H9 (cell line): ENCODE measurements around the gene CCDC126. TPM values are rescaled to one million over a fixed set of nuclear protein-coding genes. Genes with fewer than 3 reads are reported as not detected.

ENCODE experiments used
- DNase-seq: peaks from one replicate; pipeline ENCODE4 v3.0.0-alpha.2; 2017
- H2AFZ ChIP-seq: one replicate; pipeline ENCODE4 v1.6.1; 2013; ENCODE audit warnings: mild to moderate bottlenecking, low read length, control low read depth, moderate library complexity
- H2AK5ac ChIP-seq: 2 replicates; pipeline ENCODE4 v1.6.1; 2013; ENCODE audit warnings: low read length, control low read depth, mixed read lengths; ENCODE audit not compliant: insufficient read length
- H2BK120ac ChIP-seq: one replicate; pipeline ENCODE4 v1.6.1; 2013; ENCODE audit warnings: low read depth, mild to moderate bottlenecking, low read length, control low read depth, inconsistent platforms; ENCODE audit not compliant: poor library complexity, severe bottlenecking
- H2BK12ac ChIP-seq: 2 replicates; pipeline ENCODE4 v1.6.1; 2013; ENCODE audit warnings: low read length, control low read depth, mixed read lengths, low read depth; ENCODE audit not compliant: insufficient read length
- H2BK15ac ChIP-seq: 2 replicates; pipeline ENCODE4 v1.6.1; 2013; ENCODE audit warnings: low read depth, low read length, control low read depth
- H2BK20ac ChIP-seq: one replicate; pipeline ENCODE4 v1.6.1; 2013; ENCODE audit warnings: low read depth, mild to moderate bottlenecking, low read length, control low read depth, inconsistent platforms; ENCODE audit not compliant: poor library complexity, severe bottlenecking
- H2BK5ac ChIP-seq: 2 replicates; pipeline ENCODE4 v1.6.1; 2013; ENCODE audit warnings: low read length, control low read depth, mixed read lengths; ENCODE audit not compliant: insufficient read length
- H3K14ac ChIP-seq: 2 replicates; pipeline ENCODE4 v1.6.1; 2013; ENCODE audit warnings: low read length, control low read depth; ENCODE audit not compliant: insufficient read depth
- H3K18ac ChIP-seq: 2 replicates; pipeline ENCODE4 v1.6.1; 2013; ENCODE audit warnings: low read depth, mild to moderate bottlenecking, mixed read lengths, low read length, control low read depth; ENCODE audit not compliant: insufficient read length
- H3K23ac ChIP-seq: 2 replicates; pipeline ENCODE4 v1.6.1; 2013; ENCODE audit warnings: low read length, control low read depth, mixed read lengths, low read depth; ENCODE audit not compliant: insufficient read length
- H3K23me2 ChIP-seq: 2 replicates; pipeline ENCODE4 v1.6.1; 2013; ENCODE audit warnings: low read depth, mild to moderate bottlenecking, mixed read lengths, low read length, control low read depth; ENCODE audit not compliant: insufficient read length, poor library complexity, severe bottlenecking
- H3K27ac ChIP-seq: 2 replicates; pipeline ENCODE4 v1.5.1; 2013; ENCODE audit warnings: low read length, control low read depth, mixed read lengths, low read depth; ENCODE audit not compliant: insufficient read length
- H3K27me3 ChIP-seq: 2 replicates; pipeline ENCODE4 v1.6.1; 2013; ENCODE audit warnings: low read length, control low read depth, inconsistent platforms; ENCODE audit not compliant: insufficient read depth
- H3K4ac ChIP-seq: 2 replicates; pipeline ENCODE4 v1.6.1; 2013; ENCODE audit warnings: low read depth, mild to moderate bottlenecking, control low read depth, inconsistent platforms, low read length, moderate library complexity
- H3K4me1 ChIP-seq: 2 replicates; pipeline ENCODE4 v1.6.1; 2013; ENCODE audit warnings: low read length, control low read depth, inconsistent platforms; ENCODE audit not compliant: insufficient read depth
- H3K4me2 ChIP-seq: 2 replicates; pipeline ENCODE4 v1.6.1; 2013; ENCODE audit warnings: low read length, control low read depth, mixed read lengths; ENCODE audit not compliant: insufficient read length, insufficient read depth
- H3K56ac ChIP-seq: 2 replicates; pipeline ENCODE4 v1.6.1; 2013; ENCODE audit warnings: low read depth, mild to moderate bottlenecking, mixed read lengths, low read length, control low read depth; ENCODE audit not compliant: insufficient read length
- H3K79me1 ChIP-seq: 2 replicates; pipeline ENCODE4 v1.6.1; 2013; ENCODE audit warnings: low read depth, mild to moderate bottlenecking, moderate library complexity, low read length, control low read depth, inconsistent platforms; ENCODE audit not compliant: insufficient read depth, poor library complexity, severe bottlenecking
- H3K79me2 ChIP-seq: 2 replicates; pipeline ENCODE4 v1.6.1; 2013; ENCODE audit warnings: low read length, control low read depth, inconsistent platforms; ENCODE audit not compliant: insufficient read depth
- H3K9ac ChIP-seq: 2 replicates; pipeline ENCODE4 v1.6.1; 2013; ENCODE audit warnings: low read length, control low read depth, mixed read lengths; ENCODE audit not compliant: insufficient read length; ENCODE audit errors: extremely low read depth
- H3K9me3 ChIP-seq: one replicate; pipeline ENCODE4 v1.6.1; 2013; ENCODE audit warnings: low read depth, low read length, inconsistent platforms; ENCODE audit not compliant: control insufficient read depth
- H3T11ph ChIP-seq: one replicate; pipeline ENCODE4 v1.6.1; 2013; ENCODE audit warnings: mild to moderate bottlenecking, low read length, control low read depth, inconsistent platforms
- H4K20me1 ChIP-seq: one replicate; pipeline ENCODE4 v1.6.1; 2013; ENCODE audit not compliant: control insufficient read depth, insufficient read length, insufficient read depth
- H4K5ac ChIP-seq: 2 replicates; pipeline ENCODE4 v1.6.1; 2013; ENCODE audit warnings: low read depth, mild to moderate bottlenecking, mixed read lengths, low read length, control low read depth; ENCODE audit not compliant: insufficient read length
- H4K8ac ChIP-seq: replicated peaks from 2 replicates; pipeline ENCODE4 v1.6.1; 2013; ENCODE audit warnings: low read length, control low read depth, mixed read lengths, low read depth; ENCODE audit not compliant: insufficient read length
- H4K91ac ChIP-seq: 2 replicates; pipeline ENCODE4 v1.6.1; 2013; ENCODE audit warnings: low read depth, mild to moderate bottlenecking, moderate library complexity, mixed read lengths, low read length, control low read depth; ENCODE audit not compliant: insufficient read length
- H3K27ac Mint-ChIP-seq, 3 experiments: 2 replicates in 2 of 3; 3 replicates in 1 of 3; pipeline ENCODE4 v1.8.0; 2020 to 2021; ENCODE audit warnings: mixed read lengths in 3 of 3, mild to moderate bottlenecking in 1 of 3, moderate library complexity in 1 of 3
- H3K27me3 Mint-ChIP-seq: 2 replicates; pipeline ENCODE4 v1.8.0; 2021; ENCODE audit warnings: low read depth, mild to moderate bottlenecking, moderate library complexity, mixed read lengths
- H3K36me3 Mint-ChIP-seq, 3 experiments: 2 replicates in 2 of 3; 3 replicates in 1 of 3; pipeline ENCODE4 v1.8.0; 2020 to 2021; ENCODE audit warnings: low read depth in 3 of 3, mixed read lengths in 3 of 3; ENCODE audit not compliant: insufficient read depth in 1 of 3
- H3K4me1 Mint-ChIP-seq, 2 experiments: 2 replicates each; pipeline ENCODE4 v1.8.0; 2020; ENCODE audit warnings: mixed read lengths in 2 of 2
- H3K4me3 Mint-ChIP-seq, 2 experiments: 2 replicates in 1 of 2; 3 replicates in 1 of 2; pipeline ENCODE4 v1.8.0; 2020 to 2021; ENCODE audit warnings: mild to moderate bottlenecking in 2 of 2, mixed read lengths in 2 of 2, moderate library complexity in 1 of 2
- H3K9me3 Mint-ChIP-seq, 2 experiments: 2 replicates in 1 of 2; 3 replicates in 1 of 2; pipeline ENCODE4 v1.8.0; 2020; ENCODE audit warnings: mild to moderate bottlenecking in 2 of 2, mixed read lengths in 2 of 2, moderate library complexity in 1 of 2
- WGBS: extraction: QIAGEN DNeasy Blood & Tissue Kit; methylation state at CpG from one replicate; pipeline ENCODE4 v1.1.7; 2013; ENCODE audit warnings: missing lambda C conversion rate, low lambda C conversion rate, mixed read lengths; ENCODE audit not compliant: insufficient read length; ENCODE audit errors: extremely low coverage; 5-methylcytosine and 5-hydroxymethylcytosine counted together
- total RNA-seq: library from RNA; stranded (reverse); gene quantifications from 2 replicates; pipeline ENCODE4 v1.2.1, GENCODE V29; 2021
- TF ChIP-seq, protein P1 (sequence below): fragments of 200-600 bp; sonication (generic); conservative IDR thresholded peaks from 3 replicates; pipeline ENCODE4 v1.8.0; 2021; ENCODE audit warnings: antibody characterized with exemption, mild to moderate bottlenecking

CCDC126 gene
- total RNA-seq, 1 experiment from 2014 or later = 4.0 TPM

- no peak overlapping the region for H2BK12ac ChIP-seq
- no peak overlapping the region for H3K18ac ChIP-seq
- Mint-ChIP-seq H3K9me3 (no peaks in the 10 kb centered on the region; a peak in 1 of 5 replicates), H3K27me3 (peaks cover 2% of the 10 kb centered on the region; the same call in 1 of the 2 replicates), H3K4me3 (no peak overlapping the region), H3K27ac (no peak overlapping the region), H3K4me1 (peaks cover 4 to 9% of the 10 kb centered on the region in 2 experiments), H3K36me3 (peaks cover 0 to 7% (median 4%) of the 10 kb centered on the region in 3 experiments; a peak in 4 of 7 replicates)
- H3K27ac ChIP-seq = no peak overlapping the region
- H3T11ph ChIP-seq = no peak overlapping the region
- H4K5ac ChIP-seq = no peak overlapping the region
- H3K14ac ChIP-seq = no peak overlapping the region
- H3K27me3 ChIP-seq = no peaks in the 10 kb centered on the region
- no peak overlapping the region for H3K56ac ChIP-seq
- H3K4me1 ChIP-seq = 0 out of 2 replicates have a peak, but pooled peaks cover 2% of the 10 kb centered on the region
- H4K91ac ChIP-seq = no peak overlapping the region
- H4K8ac ChIP-seq = no peak overlapping the region
- no peak overlapping the region for H3K4me2 ChIP-seq
- H2BK20ac ChIP-seq = no peak overlapping the region
- no peak overlapping the region for H2BK5ac ChIP-seq
- no peak overlapping the region for H2BK120ac ChIP-seq
- no peaks in the 10 kb centered on the region for H4K20me1 ChIP-seq
- TF ChIP-seq, protein P1, sequence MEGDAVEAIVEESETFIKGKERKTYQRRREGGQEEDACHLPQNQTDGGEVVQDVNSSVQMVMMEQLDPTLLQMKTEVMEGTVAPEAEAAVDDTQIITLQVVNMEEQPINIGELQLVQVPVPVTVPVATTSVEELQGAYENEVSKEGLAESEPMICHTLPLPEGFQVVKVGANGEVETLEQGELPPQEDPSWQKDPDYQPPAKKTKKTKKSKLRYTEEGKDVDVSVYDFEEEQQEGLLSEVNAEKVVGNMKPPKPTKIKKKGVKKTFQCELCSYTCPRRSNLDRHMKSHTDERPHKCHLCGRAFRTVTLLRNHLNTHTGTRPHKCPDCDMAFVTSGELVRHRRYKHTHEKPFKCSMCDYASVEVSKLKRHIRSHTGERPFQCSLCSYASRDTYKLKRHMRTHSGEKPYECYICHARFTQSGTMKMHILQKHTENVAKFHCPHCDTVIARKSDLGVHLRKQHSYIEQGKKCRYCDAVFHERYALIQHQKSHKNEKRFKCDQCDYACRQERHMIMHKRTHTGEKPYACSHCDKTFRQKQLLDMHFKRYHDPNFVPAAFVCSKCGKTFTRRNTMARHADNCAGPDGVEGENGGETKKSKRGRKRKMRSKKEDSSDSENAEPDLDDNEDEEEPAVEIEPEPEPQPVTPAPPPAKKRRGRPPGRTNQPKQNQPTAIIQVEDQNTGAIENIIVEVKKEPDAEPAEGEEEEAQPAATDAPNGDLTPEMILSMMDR = no peak
- no peaks in the 10 kb centered on the region for H3K79me1 ChIP-seq
- no peak overlapping the region for H2AFZ ChIP-seq
- no peak overlapping the region for H3K9ac ChIP-seq
- no peak overlapping the region for H2BK15ac ChIP-seq
- no peak overlapping the region for H2AK5ac ChIP-seq
- no peaks in the 10 kb centered on the region for H3K9me3 ChIP-seq
- DNase-seq = no peak
- H3K23ac ChIP-seq = no peak overlapping the region
- no CpG with 5 or more reads among the region's 4 CpGs for WGBS
- no peaks in the 10 kb centered on the region for H3K79me2 ChIP-seq
- H3K23me2 ChIP-seq = no peaks in the 10 kb centered on the region
- no peak overlapping the region for H3K4ac ChIP-seq
Observed at GRCh38 chr7:23603632-23604295, 6.6 kb downstream of the CCDC126 start.
